Measurements from ENCODE around the gene LPP.
A peak's percentile ranks its signal among the peaks of the same experiment; 100 is the strongest.

LPP gene

DNA sequence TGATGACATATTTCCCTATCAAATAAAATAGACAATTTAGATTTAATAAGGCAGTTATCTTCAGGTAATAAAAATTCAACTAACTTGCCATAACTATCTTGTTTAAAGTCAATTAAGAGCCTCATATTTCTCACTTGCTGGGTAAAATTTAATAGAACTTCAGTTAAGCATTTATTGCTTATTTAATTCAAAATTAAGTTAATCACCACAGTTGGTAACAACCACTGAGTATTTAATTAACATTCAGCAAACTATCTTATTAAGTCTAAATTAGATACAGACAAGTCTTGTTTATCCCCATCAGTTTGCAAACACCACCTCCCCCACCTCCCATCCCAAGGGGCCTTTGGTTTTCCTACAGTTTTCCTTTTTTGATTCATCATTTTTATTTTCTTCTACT lies 14.7 kb downstream of the LPP start:
- DNase-seq (ENCODE audit: low read depth in 3 of 3, low spot score in 1 of 3) = no peak

DNA sequence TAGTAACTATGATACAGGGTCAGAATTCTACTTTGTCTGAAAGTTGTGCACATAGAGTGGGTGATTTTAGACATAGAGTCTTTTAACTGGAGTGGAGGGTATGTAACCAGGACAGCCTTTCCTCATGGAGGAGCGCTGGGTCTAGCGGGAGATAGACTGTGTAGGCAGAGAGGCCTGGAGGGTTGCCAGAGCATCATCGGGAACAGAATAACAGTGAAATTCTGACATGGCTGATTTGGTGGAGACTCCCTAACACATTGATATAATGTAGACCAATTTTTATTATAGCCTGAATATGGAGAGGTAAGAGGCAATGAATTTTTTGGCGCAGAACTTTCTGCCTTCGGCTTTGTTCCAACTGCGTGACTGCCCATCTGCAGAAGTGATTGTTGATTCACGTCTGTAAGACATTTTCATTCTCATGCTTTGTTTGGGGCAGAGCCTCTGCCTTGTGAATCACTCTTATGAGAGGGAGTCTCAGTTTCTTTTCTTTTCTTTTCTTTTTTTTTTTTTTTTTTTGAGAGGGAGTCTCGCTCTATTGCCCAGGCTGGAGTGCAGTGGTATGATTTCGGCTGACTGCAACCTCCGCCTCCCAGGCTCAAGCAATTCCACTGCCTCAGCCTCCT lies 16.0 kb downstream of the LPP start:
- DNase-seq (ENCODE audit: low read depth in 3 of 3, low spot score in 1 of 3) = no peak

DNA sequence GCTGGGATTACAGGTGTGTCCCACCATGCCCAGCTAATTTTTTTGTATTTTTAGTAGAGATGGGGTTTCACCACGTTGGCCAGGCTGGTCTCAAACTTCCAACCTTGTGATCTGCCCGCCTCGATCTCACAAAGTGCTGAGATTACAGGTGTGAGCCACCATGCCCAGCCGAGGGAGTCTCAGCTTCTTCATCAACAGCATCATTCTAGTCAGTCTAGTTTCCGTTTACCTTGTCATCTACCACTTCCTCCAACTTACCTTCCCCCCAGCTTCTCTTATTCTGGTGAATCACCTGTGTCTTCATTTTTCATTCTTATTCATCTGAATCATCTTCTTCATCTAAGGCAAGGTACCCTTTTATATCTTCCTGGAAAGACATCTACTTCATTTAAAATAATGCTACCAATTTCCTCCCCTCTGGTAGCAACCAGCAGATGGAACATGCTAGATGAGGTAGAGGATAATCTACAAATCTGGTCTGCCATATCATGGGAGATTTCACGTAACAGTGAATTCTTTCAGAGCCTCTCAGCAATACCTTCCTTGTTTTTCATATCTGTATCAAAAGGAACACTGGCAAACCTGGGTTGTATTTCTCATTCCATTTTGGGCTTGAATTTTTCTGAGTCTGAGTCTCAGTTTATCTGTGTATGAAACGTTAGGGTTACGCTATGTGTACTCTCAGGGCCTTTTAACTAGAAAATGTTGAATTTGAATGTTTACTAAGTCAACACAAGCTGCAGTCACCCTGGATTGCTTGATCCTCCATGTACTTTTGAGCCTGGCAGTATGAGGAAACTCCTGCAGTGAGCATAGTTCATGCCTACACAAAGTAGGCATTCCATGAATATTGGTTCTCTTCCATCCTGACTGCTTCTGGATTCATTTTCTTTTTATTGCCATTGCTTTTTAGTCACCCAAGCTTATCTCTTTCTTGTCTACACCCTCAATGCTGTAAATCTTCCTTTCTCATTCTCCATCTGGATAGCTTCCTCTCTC lies 16.8 kb downstream of the LPP start:
- DNase-seq (ENCODE audit: low read depth in 3 of 3, low spot score in 1 of 3) = peak in 1 of 3 donors; percentile 35

DNA sequence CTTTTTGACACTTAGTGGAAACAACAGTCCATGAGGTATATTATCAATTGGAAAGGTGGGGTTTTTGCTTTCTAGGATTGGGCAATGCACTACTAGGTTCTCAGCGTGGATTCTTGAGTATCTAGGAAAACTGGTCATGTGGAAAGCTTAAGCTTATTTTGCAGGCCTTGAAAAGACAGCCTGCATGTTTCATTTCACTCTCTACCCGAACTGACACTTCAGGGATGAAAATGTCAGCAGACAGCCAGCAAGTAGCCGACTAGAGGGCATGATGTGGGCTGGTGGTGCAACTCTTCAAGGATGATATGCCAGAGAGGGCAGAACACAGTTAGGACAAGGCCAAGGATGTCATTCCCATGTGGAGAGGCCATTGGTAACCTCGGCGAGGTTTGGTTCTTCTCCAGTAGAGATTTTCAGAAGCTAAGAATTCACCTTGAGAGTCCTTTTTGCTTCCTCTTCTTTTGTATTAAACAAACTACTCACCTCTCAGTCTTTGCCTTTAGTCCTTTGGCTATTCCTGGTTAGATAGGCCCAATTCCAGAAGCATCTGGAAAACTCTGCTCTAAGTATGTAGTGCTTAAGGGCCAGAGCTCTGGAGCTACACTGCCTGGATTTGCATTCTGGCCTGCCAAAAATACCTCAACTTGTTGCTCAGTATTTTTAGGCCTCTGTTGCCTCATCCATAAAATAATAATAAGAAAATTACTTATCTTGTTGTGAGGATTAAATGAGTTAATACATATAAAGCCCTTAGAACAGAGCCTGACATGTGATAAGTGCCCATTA lies 17.9 kb downstream of the LPP start:
- no peak for DNase-seq (ENCODE audit: low read depth in 3 of 3, low spot score in 1 of 3)

DNA sequence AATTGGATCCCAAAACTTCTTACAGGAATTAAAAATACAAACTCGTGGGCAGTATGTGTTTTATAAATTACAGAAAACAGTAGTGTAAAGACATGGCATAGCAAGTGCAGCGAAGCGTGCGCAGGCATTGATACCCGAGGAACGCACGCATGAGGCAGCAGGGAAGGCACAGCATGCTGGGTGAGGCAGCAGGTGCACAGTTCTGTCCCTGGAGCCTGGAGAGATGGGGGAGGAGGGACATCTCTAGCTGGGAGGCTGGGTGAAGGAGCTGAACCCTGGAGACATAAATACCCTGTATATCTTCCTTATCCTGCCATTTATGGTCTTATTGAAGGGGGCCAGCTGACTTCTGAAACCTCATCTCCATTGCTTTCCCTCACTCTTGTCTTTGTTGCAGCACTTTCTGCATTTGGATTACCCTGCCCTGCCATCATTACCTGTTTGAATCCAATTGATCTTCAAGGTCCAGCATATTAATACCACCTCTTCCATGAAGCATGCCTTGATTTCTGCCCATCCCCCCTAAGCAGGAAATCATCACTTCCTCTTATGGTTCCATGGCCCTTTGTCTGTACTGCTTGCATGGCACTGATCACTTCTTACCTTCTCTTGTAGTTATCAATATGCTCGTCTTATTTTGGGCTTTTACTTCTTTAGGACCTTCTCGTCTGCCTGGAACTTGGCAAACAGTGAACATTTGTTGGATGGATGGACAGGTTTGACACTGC lies 20.5 kb downstream of the LPP start:
- no peak for DNase-seq (ENCODE audit: low read depth in 3 of 3, low spot score in 1 of 3)

DNA sequence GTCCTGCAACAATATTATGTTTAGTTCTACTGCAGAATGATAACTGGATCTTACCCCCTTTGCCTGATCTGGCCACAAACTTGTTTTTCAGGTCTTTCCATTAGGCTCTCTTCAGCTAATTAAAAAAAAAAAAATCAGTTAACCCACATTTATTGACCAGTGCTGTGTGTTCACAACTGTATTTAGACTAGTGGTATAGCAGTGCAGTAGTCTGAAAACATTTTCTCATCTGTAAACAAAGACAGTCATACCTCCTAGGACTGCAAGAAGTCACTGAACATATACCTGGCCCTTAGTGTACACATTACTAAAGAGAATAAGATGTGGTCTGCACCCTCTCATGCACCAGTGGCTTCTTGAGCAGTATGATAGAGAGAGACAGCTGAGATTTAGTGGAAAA lies 22.5 kb downstream of the LPP start:
- no peak for DNase-seq (ENCODE audit: low read depth in 3 of 3, low spot score in 1 of 3)

DNA sequence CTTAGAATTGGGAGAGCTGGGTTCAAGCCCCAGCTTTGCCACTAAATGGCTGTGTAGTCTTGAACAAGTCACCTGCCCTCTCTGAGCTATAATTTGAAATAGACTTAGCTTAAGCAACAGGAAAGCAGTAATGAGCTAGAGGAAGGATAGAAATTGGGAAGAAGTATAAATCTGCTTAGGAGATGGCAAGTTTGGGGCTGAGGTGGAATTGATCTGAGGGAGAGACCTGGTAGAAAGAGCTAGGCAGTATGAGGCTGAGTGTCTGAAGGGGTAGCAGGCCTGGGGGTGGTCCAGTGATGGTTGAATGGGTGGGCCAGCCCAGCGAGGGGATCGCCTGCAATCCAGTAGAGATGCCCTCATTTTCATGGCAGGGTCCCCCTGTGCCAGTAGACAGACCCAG lies 22.9 kb downstream of the LPP start:
- DNase-seq (ENCODE audit: low read depth in 3 of 3, low spot score in 1 of 3) = no peak

DNA sequence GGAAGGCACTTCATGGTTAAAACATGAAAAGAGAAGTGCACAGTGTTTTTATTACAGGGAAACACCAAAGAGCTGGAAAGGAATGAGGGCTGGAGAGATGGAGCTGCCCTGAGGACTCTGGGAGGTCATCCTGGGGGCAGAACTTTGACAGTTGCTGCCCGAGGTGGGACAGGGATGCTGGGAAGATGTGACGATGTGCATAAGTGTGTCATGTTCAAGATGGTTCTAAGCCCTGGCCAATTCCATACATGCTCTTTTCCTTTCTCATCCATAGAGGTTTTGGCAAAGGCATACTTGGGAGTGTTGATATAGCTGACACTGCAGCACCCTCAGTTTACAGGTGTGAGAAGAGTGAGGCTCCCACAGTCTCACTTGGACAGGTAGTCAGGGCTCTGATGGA lies 23.8 kb downstream of the LPP start:
- no peak for DNase-seq (ENCODE audit: low read depth in 3 of 3, low spot score in 1 of 3)

DNA sequence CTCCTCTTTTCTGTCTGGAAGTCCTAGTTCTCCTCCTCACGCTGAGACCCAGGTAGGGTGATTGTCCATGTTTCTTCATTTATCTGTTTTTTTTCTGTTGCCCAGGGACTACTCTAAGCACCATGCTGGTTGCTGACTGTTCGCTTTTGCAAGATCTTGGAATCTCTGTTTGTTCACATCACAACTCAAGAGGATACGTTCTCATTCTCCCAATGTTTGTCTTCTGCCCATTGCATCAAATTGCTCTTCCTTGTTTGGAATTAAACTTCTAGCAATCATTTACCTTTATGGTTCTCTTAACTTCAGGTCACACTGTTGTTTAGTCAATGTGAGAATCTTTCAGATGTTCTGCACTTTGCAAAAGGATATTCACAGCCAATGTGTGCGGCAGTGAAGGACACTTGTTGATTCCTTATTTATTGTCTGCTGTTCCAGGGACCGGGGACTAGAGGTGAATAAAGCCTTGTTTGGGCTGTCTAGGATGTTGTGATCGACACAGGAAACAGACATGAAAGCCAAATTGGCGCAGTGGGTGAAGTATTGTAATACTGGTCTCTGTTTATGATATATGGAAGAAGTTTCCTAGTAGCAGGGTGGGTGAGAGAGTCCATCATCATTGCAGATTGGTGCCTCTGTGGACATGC lies 24.5 kb downstream of the LPP start:
- DNase-seq (ENCODE audit: low read depth in 3 of 3, low spot score in 1 of 3) = no peak

DNA sequence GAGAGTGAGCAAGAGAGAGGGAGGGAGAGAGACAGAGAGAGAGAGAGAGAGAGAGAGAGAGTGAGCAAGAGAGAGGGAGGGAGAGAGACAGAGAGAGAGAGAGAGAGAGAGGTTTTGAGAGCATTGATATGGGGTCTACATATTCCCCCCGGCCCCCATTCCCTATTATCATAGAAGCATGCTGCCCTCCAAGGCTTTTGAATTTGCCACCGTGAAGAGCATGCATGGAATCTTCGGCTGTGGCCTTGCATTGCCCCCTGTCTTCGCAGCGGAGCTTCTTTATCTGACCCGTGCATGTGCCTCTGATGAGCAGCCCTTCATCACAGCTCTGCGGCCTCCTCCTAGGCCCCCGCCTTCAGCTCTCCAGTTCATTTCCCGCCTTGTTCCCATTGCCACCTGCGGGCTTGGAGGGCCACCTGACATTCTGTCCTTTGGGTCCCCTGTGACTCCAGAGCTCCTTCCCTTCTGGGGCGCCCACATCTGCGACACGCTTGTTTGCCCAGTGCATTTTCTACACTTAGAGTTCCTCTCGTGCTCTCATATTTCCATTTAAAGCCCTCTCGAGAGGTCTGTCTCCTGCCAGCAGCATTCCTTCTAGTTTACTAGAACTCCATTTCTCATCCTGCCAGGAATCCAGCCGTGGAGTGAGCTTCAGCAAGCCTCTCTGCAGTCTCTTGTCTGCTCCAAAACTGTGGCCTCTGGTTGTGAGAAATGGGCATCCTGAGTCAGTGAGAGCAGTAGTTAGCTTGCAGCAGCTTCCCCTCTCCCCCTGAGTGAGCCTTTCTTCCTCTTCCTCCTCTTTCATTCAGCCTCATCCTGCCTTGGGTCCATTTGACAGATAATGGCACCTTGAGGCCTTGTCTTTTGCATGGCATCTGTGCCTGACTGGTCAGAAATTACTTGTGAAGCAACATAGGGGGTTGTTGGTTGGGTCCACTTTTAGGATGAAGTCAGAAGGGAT lies 25.3 kb downstream of the LPP start:
- DNase-seq (ENCODE audit: low read depth in 3 of 3, low spot score in 1 of 3) = no peak

DNA sequence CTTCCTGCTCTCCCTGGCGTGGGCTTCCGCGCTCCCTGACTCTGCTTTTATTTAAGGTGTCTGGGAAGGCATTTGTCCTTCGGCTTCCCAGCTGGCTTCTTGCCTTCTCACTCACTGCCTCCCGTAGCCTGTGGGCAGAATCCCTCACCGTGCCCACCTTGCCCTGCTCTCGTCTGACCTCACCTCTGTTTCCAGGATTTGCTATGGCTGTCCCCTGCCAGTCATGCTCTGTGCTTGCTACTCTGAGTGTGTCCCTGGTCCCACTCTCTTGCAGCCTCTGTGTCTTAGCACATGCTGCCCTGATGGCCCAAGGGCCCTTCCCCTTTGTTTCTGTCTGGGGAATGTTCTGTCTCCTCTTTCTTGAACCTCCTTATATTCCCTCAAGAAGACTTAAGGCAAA lies 26.2 kb downstream of the LPP start:
- DNase-seq (ENCODE audit: low read depth in 3 of 3, low spot score in 1 of 3) = no peak

DNA sequence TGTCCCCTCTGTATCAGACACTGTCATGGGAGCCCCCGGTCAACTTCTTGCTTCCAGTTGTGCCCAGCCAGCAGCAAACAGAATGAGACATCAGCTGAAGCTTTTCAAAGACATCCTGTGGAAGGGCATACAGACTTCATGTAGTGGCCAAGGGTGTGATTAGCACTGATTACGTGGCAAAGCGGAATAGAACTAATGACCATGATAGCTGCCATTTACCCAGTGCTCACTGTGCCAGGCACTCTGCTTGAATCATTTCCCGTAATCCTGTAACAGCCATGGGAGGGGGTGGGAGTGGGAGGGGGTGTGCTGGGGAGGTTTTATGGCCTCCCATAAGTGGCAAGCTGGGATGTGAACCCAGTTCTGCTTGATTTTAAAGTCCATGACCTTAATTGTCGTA lies 29.5 kb downstream of the LPP start:
- no peak for DNase-seq (ENCODE audit: low read depth in 3 of 3, low spot score in 1 of 3)

DNA sequence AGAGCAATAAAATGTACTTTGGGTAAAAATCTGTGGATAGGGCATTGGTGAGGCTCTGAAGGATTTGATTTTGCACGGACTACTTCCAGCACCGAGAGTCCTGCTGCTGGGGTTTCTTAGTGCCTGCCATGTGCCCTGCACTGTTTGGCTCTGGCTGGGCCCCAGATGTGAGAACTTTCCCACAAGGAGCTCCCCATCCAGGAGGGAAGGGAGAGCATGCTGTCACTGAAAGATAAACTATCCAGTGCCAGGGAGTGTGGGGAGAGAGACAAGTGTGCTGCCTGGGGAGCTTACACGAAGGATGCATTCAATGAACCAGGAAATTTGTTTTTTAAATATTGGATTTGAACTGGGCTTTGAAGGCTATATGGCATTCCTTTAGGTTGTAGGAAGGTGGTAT lies 30.2 kb downstream of the LPP start:
- no peak for DNase-seq (ENCODE audit: low read depth in 3 of 3, low spot score in 1 of 3)

DNA sequence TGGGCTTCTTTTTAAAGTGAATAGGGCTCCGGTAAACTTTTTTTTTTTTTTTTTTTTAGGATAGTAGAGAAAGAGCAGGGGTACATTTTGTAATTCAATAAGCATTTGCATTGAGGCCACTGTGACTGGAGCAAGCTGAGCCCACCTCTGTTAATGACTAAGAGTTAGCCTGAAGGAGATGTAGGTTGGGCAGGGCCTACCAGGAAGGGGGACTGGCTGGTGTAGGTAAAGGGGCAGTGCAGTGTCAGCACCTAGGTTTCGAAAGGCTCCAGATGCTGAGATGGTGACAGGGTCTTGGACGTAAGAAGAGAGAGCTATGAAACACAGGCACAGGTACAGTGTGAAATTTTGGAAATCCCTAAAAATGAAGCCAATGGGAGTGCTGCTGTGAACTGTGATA lies 30.7 kb downstream of the LPP start:
- DNase-seq (ENCODE audit: low read depth in 3 of 3, low spot score in 1 of 3) = no peak

DNA sequence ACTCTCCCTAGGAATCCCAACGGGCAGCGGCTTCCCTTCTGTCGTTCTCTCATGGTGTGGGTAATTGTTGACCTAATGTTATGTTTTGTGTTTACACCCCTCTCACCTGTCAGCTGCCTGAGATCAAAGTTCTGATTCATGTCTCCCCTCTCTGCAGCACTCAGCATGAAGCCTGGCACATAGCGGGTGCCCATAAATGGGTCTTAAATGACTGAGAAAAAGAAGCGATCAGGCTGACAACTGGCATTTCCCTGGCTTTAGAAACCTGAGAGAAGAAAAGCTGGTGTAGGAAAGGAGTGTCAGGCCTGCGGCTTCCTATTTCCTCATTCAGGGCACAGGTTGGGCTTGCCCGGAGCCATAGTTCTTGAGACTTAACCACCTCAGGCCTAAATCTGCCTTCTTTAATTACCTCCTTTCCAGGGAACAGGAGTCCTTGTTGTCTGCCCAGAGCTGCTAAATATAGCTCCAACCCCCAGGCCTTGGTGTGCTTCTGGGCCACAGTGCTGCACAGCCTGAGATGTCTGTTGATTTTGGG lies 31.8 kb downstream of the LPP start:
- no peak for DNase-seq (ENCODE audit: low read depth in 3 of 3, low spot score in 1 of 3)

DNA sequence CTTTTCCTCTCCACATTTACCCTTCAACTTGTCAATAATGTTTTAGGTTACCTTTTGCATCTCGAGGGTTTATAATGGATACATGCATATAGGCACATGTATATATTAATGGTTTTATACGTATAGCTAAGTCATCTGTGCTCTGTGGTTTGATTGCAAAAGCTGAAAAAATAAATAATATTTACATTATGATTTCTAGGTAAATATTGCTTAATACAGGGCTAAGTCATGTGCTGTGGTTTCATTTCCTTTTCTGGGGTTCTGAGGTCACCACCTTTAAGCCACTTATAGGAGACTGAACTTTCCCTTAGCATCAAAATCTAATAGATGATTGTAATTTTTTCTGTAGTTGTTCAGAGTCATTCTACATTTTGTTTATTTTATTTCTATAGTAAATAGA lies 33.1 kb downstream of the LPP start:
- DNase-seq (ENCODE audit: low read depth in 3 of 3, low spot score in 1 of 3) = no peak

DNA sequence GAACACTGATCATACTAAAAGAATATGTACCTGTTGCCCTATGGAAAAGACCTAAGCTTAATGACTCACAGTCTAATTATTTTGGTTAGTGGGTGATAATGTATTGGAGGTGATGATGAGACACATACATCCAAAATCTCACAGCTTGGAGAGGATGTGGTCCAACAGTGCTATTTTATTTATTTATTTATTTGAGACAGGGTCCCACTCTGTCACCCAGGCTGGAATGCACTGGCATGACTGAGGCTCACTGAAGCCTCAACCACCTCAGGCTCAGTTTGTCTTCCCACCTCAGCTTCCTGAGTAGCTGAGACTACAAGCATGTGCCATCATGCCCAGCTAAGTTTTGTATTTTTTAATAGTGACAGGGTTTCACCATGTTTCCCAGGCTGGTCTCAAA lies 35.0 kb downstream of the LPP start:
- DNase-seq (ENCODE audit: low read depth in 3 of 3, low spot score in 1 of 3) = no peak

DNA sequence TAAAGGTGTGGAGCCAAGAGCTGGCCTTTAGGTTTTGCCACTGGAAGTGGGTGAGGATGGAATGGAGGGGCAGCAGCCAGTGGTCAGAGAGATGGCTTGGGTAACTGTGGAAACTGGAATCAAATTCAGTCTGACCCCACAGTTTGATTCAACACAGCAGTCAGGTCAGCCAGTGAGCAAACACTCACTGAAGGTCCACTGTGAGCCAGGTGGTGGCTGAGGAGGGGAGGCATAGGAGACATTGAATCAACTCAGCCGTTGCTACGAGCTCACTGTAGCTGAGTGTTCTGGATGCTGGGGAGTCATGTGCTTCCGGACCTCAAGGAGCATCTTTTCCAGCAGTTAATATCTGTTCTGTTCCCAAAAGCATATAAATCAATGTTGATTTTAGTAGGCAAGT lies 37.5 kb downstream of the LPP start:
- no peak for DNase-seq (ENCODE audit: low read depth in 3 of 3, low spot score in 1 of 3)

DNA sequence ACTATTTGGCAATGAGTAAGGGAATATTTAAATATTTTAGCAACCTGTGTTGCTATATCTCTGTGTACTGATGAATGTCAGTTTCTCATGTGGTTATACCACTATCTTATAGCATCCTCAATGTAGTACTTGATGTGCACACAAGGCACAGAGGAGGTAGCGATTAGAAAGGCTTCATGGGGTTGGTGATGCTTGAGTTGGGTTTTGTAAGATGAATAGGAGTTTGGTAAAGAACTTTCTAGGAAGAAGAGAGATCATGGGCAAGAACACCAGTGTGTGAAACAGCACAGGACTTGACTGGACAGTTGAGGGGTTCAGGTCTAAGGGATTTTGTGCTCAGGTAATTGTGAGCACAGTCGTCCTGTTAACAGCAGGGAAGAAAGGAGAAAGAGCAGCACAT lies 38.1 kb downstream of the LPP start:
- DNase-seq (ENCODE audit: low read depth in 3 of 3, low spot score in 1 of 3) = no peak
